Mesothelial cell of epicardium (in vitro differentiated cells): Measurements from ENCODE around the gene CNN3. TPM values are rescaled to one million over a fixed set of nuclear protein-coding genes. Genes with fewer than 3 reads are reported as not detected.
A peak's percentile ranks its signal among the peaks of the same experiment; 100 is the strongest.
"Not testable (repeated sequence)": the region's sequence is repeated elsewhere in the genome, so short reads cannot be mapped to it uniquely, and the experiment has no call there.

ENCODE experiments used
- DNase-seq, 2 experiments: peaks; one replicate each; pipeline ENCODE4 v3.0.0; 2021; ENCODE audit warnings: low spot score in 2 of 2; ENCODE audit not compliant: unreplicated experiment in 2 of 2
- H3K27ac Mint-ChIP-seq: 2 replicates; pipeline ENCODE4 v1.8.0; 2021; ENCODE audit warnings: mixed read lengths
- H3K27me3 Mint-ChIP-seq: 2 replicates; pipeline ENCODE4 v1.8.0; 2021; ENCODE audit warnings: low read depth, mixed read lengths
- H3K36me3 Mint-ChIP-seq: 2 replicates; pipeline ENCODE4 v1.8.0; 2021; ENCODE audit warnings: mixed read lengths
- H3K4me1 Mint-ChIP-seq: 2 replicates; pipeline ENCODE4 v1.8.0; 2021; ENCODE audit warnings: mixed read lengths
- H3K4me3 Mint-ChIP-seq: 2 replicates; pipeline ENCODE4 v1.8.0; 2021; ENCODE audit warnings: mild to moderate bottlenecking, moderate library complexity, mixed read lengths
- H3K9me3 Mint-ChIP-seq: 2 replicates; pipeline ENCODE4 v1.8.0; 2021; ENCODE audit warnings: mixed read lengths
- CTCF ChIP-seq: fragments of 200-600 bp; sonication (generic); IDR thresholded peaks from one replicate; pipeline ENCODE4 v1.5.0; 2021; ENCODE audit warnings: antibody characterized with exemption; ENCODE audit not compliant: unreplicated experiment
- total RNA-seq: library from RNA; stranded (reverse); gene quantifications from 3 replicates; pipeline ENCODE4 v1.2.1, GENCODE V29; 2021

The CNN3 gene
- total RNA-seq, 1 donor from 2014 or later = 247 TPM

GRCh38 chr1:94949681-94950661 lies 23.1 kb upstream of the CNN3 start:
- Mint-ChIP-seq H3K27me3 (no peaks in the 10 kb centered on the region), H3K9me3 (peaks cover 5% of the 10 kb centered on the region), H3K36me3 (peaks cover 2% of the 10 kb centered on the region), H3K4me3 (no peak overlapping the region), H3K4me1 (peaks cover 68% of the 10 kb centered on the region), H3K27ac (no peak overlapping the region)
- no peak for DNase-seq
- TF ChIP-seq CTCF = no peak

GRCh38 chr1:94947437-94947836 lies 20.5 kb upstream of the CNN3 start:
- Mint-ChIP-seq H3K27ac (peak overlapping the region; percentile 22), H3K4me1 (peaks cover 49% of the 10 kb centered on the region), H3K9me3 (peaks cover under 1% of the 10 kb centered on the region), H3K4me3 (no peak overlapping the region), H3K36me3 (no peaks in the 10 kb centered on the region), H3K27me3 (no peaks in the 10 kb centered on the region)
- no peak for DNase-seq
- TF ChIP-seq CTCF = no peak

GRCh38 chr1:94946886-94947285 lies 20.0 kb upstream of the CNN3 start:
- H3K27ac Mint-ChIP-seq = peak overlapping the region; percentile 27
- no peaks in the 10 kb centered on the region for H3K9me3 Mint-ChIP-seq
- H3K36me3 Mint-ChIP-seq = no peaks in the 10 kb centered on the region
- H3K4me3 Mint-ChIP-seq = no peak overlapping the region
- DNase-seq = no peak
- peaks cover 45% of the 10 kb centered on the region for H3K4me1 Mint-ChIP-seq
- TF ChIP-seq CTCF = no peak
- H3K27me3 Mint-ChIP-seq = no peaks in the 10 kb centered on the region

- Mint-ChIP-seq H3K36me3 (peaks cover 2% of the 10 kb centered on the region), H3K4me3 (no peak overlapping the region), H3K27ac (no peak overlapping the region), H3K9me3 (no peaks in the 10 kb centered on the region), H3K4me1 (peaks cover 34% of the 10 kb centered on the region), H3K27me3 (no peaks in the 10 kb centered on the region)
- TF ChIP-seq CTCF = no peak
- DNase-seq = no peak
Observed at GRCh38 chr1:94942171-94943128, 15.5 kb upstream of the CNN3 start.

GRCh38 chr1:94941480-94941879 lies 14.6 kb upstream of the CNN3 start:
- H3K9me3 Mint-ChIP-seq, H3K4me3 Mint-ChIP-seq, H3K36me3 Mint-ChIP-seq, H3K27ac Mint-ChIP-seq, DNase-seq, H3K27me3 Mint-ChIP-seq: not testable (repeated sequence)
- peaks cover 32% of the 10 kb centered on the region for H3K4me1 Mint-ChIP-seq
